ENCODE data around the gene ADPRHL1.

ADPRHL1 gene

GRCh38 chr13:113433391-113433916, 19.8 kb downstream of the ADPRHL1 start:
- no peak for DNase-seq (ENCODE audit: low read depth, low spot score)

GRCh38 chr13:113432506-113433270, 20.6 kb downstream of the ADPRHL1 start:
- no peak for DNase-seq (ENCODE audit: low read depth, low spot score)

GRCh38 chr13:113431171-113431570, 22.1 kb downstream of the ADPRHL1 start:
- no peak for DNase-seq (ENCODE audit: low read depth, low spot score)

GRCh38 chr13:113430378-113431110, 22.7 kb downstream of the ADPRHL1 start:
- DNase-seq (ENCODE audit: low read depth, low spot score) = no peak

GRCh38 chr13:113429608-113429985, 23.7 kb downstream of the ADPRHL1 start:
- no peak for DNase-seq (ENCODE audit: low read depth, low spot score)

- DNase-seq (ENCODE audit: low read depth, low spot score) = no peak
Measured at GRCh38 chr13:113428871-113429607, 24.2 kb downstream of the ADPRHL1 start.

GRCh38 chr13:113428469-113428865, 24.8 kb downstream of the ADPRHL1 start:
- DNase-seq (ENCODE audit: low read depth, low spot score) = no peak

GRCh38 chr13:113427562-113428468, 25.5 kb downstream of the ADPRHL1 start:
- no peak for DNase-seq (ENCODE audit: low read depth, low spot score)

- DNase-seq (ENCODE audit: low read depth, low spot score) = no peak
Measured at GRCh38 chr13:113426591-113426986, 26.7 kb downstream of the ADPRHL1 start.

- no peak for DNase-seq (ENCODE audit: low read depth, low spot score)
Measured at GRCh38 chr13:113425941-113426590, 27.2 kb downstream of the ADPRHL1 start.

GRCh38 chr13:113423520-113424163, 29.6 kb downstream of the ADPRHL1 start:
- DNase-seq (ENCODE audit: low read depth, low spot score) = no peak

GRCh38 chr13:113422807-113423519, 30.3 kb downstream of the ADPRHL1 start:
- DNase-seq (ENCODE audit: low read depth, low spot score) = no peak

- DNase-seq (ENCODE audit: low read depth, low spot score) = no peak
Measured at GRCh38 chr13:113421673-113422270, 31.5 kb downstream of the ADPRHL1 start.

GRCh38 chr13:113420833-113421600, 32.3 kb downstream of the ADPRHL1 start:
- DNase-seq (ENCODE audit: low read depth, low spot score) = no peak

- DNase-seq (ENCODE audit: low read depth, low spot score) = no peak
Measured at GRCh38 chr13:113420232-113420631, 33.1 kb downstream of the ADPRHL1 start.

GRCh38 chr13:113419531-113420193, 33.6 kb downstream of the ADPRHL1 start:
- DNase-seq (ENCODE audit: low read depth, low spot score) = no peak

GRCh38 chr13:113418722-113419049, 34.6 kb downstream of the ADPRHL1 start:
- no peak for DNase-seq (ENCODE audit: low read depth, low spot score)

All from iPS DF 19.7 (cell line).